Memory B cell (primary cell): Measurements from ENCODE around the gene MEOX1.
"Not testable (repeated sequence)": the region's sequence is repeated elsewhere in the genome, so short reads cannot be mapped to it uniquely, and the experiment has no call there.

Source experiments
- ATAC-seq: fragments of 150-1000 bp; cut with Tn5 transposase; 2 replicates; pipeline ENCODE4 v1.10.0; 2021; ENCODE audit warnings: low read depth, mild to moderate bottlenecking, moderate library complexity
- DNase-seq, 2 donors: peaks; one replicate each; pipeline ENCODE4 v3.0.0; 2022; ENCODE audit warnings: low spot score in 2 of 2
- H3K27ac Mint-ChIP-seq: one replicate; pipeline ENCODE4 v1.8.0; 2022; ENCODE audit warnings: mild to moderate bottlenecking, moderate library complexity, mixed read lengths
- H3K27me3 Mint-ChIP-seq: one replicate; pipeline ENCODE4 v1.8.0; 2022; ENCODE audit warnings: mixed read lengths
- H3K36me3 Mint-ChIP-seq: one replicate; pipeline ENCODE4 v1.8.0; 2022; ENCODE audit warnings: mild to moderate bottlenecking, mixed read lengths
- H3K4me1 Mint-ChIP-seq: one replicate; pipeline ENCODE4 v1.8.0; 2022; ENCODE audit warnings: mixed read lengths
- H3K4me3 Mint-ChIP-seq: one replicate; pipeline ENCODE4 v1.8.0; 2022; ENCODE audit warnings: mild to moderate bottlenecking, moderate library complexity, mixed read lengths
- H3K9me3 Mint-ChIP-seq: one replicate; pipeline ENCODE4 v1.8.0; 2022; ENCODE audit warnings: mixed read lengths

The MEOX1 gene

DNA sequence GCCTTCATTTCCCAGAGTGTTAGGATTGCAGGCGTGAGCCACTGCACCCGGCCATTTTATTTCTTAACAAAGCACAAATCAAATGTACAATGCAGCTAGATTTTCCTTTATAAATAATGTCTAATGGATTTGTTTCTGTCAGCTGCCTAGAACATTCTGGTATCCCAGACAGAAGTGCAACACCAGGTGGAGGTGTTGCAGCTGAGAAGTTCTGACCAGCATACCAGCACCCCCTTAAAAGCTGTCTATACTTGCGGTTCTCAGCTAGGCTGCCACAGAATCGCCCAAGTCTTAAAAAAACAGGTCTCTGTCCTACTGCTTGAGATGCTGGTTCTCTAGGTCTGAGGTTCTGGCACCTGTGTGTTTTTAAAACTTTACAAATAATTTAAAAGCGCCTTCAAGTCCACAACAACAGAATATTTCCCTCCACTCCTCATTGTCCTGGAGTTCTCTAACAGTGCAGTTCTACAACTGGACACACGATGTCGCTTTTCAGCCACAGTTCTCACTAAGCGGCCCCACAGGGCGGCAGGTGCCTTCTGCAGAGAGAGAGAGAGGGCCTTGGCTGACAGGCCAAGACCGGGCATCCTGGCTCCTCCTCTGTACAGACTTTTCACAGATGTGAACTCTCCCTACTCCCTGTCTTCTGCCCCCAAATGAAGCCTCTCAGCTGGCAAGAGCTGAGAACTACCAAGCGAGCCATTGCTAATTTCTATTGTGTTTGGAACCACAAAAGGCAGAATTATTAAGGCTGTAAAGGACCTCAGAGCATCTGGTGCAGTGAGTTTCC, 32.6 kb upstream of the MEOX1 start:
- H3K27ac Mint-ChIP-seq: no peak overlapping the region
- peaks cover 13% of the 10 kb centered on the region for H3K27me3 Mint-ChIP-seq
- H3K4me1 Mint-ChIP-seq: no peaks in the 10 kb centered on the region
- ATAC-seq: peak; percentile 96
- no peaks in the 10 kb centered on the region for H3K9me3 Mint-ChIP-seq
- peak; percentile 68 to 70 for DNase-seq
- H3K36me3 Mint-ChIP-seq: no peaks in the 10 kb centered on the region
- no peak overlapping the region for H3K4me3 Mint-ChIP-seq

DNA sequence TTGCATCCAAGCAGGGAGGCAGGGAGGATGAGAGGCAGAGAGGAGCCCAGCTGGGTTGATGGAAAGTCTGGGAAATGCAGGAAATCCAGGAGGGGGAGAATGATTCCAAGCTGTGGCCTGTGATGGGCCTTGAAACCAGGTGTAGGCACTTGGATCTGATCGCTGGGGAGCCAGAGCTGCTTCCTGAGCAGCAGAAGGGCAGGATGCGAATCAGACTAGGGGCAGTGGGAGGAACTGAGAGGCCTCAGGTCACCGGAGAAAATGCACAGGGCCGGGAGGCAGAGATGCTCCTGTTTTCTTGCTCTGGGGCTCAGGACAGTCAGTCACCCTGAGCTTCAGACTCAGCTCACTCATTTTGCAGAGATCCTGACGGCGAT, 29.6 kb upstream of the MEOX1 start:
- no peak overlapping the region for H3K27ac Mint-ChIP-seq
- H3K27me3 Mint-ChIP-seq: peaks cover 7% of the 10 kb centered on the region
- no peak for DNase-seq
- no peaks in the 10 kb centered on the region for H3K4me1 Mint-ChIP-seq
- no peak overlapping the region for H3K4me3 Mint-ChIP-seq
- no peak for ATAC-seq
- no peaks in the 10 kb centered on the region for H3K36me3 Mint-ChIP-seq
- H3K9me3 Mint-ChIP-seq: no peaks in the 10 kb centered on the region

- Mint-ChIP-seq H3K27me3 (peaks cover 7% of the 10 kb centered on the region), H3K4me1 (no peaks in the 10 kb centered on the region), H3K4me3 (no peak overlapping the region), H3K9me3 (no peaks in the 10 kb centered on the region), H3K36me3 (no peaks in the 10 kb centered on the region), H3K27ac (no peak overlapping the region)
- ATAC-seq (no peak), DNase-seq (no peak)
These were observed 29.0 kb upstream of the MEOX1 start for GRCh38 chr17:43690624-43691316.

DNA sequence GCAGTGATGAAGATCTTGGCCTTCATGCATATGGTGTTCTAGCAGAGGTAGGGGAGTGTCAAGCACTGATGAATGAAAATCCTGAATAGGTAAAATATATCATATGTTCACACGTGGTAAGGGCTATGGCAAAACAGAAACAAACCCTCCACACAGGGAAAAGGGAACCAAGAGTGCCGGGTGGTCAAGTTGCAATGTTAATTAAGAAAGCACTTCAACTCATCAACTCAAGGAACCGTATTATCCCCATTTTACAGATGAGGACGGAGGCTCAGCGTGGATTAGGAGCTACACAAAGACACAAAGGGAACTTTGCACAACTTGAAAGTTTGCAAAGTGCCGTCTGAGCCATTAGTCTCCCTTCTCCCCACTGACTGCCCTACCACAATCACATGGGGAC, 28.1 kb upstream of the MEOX1 start:
- Mint-ChIP-seq H3K9me3 (no peaks in the 10 kb centered on the region), H3K27ac (no peak overlapping the region), H3K4me3 (no peak overlapping the region), H3K4me1 (no peaks in the 10 kb centered on the region), H3K27me3 (peaks cover 7% of the 10 kb centered on the region), H3K36me3 (no peaks in the 10 kb centered on the region)
- DNase-seq: no peak
- no peak for ATAC-seq

GRCh38 chr17:43689131-43689530, 27.4 kb upstream of the MEOX1 start:
- H3K4me3 Mint-ChIP-seq: no peak overlapping the region
- ATAC-seq (no peak), DNase-seq (no peak)
- H3K9me3 Mint-ChIP-seq: no peaks in the 10 kb centered on the region
- no peaks in the 10 kb centered on the region for H3K36me3 Mint-ChIP-seq
- no peak overlapping the region for H3K27ac Mint-ChIP-seq
- peaks cover 7% of the 10 kb centered on the region for H3K27me3 Mint-ChIP-seq
- no peaks in the 10 kb centered on the region for H3K4me1 Mint-ChIP-seq

DNA sequence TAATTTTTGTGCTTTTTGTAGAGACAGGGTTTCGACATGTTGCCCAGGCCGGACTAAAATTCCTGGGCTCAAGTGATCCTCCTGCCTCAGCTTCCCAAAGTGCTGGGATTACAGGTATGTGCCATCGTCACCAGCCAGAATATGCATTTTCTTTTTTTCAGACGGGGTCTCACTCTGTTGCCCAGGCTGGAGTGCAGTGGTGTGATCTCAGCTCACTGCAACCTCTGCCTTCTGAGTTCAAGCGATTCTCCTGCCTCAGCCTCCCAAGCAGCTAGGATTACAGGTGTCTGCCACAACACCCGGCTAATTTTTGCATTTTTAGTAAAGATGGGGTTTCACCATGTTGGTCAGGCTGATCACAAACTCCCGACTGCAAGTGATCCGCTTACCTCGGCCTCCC, 25.2 kb upstream of the MEOX1 start:
- H3K4me1 Mint-ChIP-seq, H3K27me3 Mint-ChIP-seq, H3K9me3 Mint-ChIP-seq: not testable (repeated sequence)

GRCh38 chr17:43683928-43684653, 22.4 kb upstream of the MEOX1 start:
- peaks cover 6% of the 10 kb centered on the region for H3K27me3 Mint-ChIP-seq
- H3K4me3 Mint-ChIP-seq: no peak overlapping the region
- no peaks in the 10 kb centered on the region for H3K9me3 Mint-ChIP-seq
- no peak for ATAC-seq
- no peak overlapping the region for H3K27ac Mint-ChIP-seq
- H3K4me1 Mint-ChIP-seq: no peaks in the 10 kb centered on the region
- no peaks in the 10 kb centered on the region for H3K36me3 Mint-ChIP-seq
- no peak for DNase-seq

More for the DNA sequence above, 25.2 kb upstream of the MEOX1 start:
- not testable (repeated sequence) for H3K4me3 Mint-ChIP-seq, H3K27ac Mint-ChIP-seq, H3K36me3 Mint-ChIP-seq, ATAC-seq, DNase-seq

- H3K9me3 Mint-ChIP-seq: no peaks in the 10 kb centered on the region
- H3K27ac Mint-ChIP-seq: no peak overlapping the region
- H3K4me1 Mint-ChIP-seq: peaks cover 5% of the 10 kb centered on the region
- H3K4me3 Mint-ChIP-seq: no peak overlapping the region
- H3K27me3 Mint-ChIP-seq: peaks cover 7% of the 10 kb centered on the region
- ATAC-seq (no peak), DNase-seq (no peak)
- no peaks in the 10 kb centered on the region for H3K36me3 Mint-ChIP-seq
These were observed 18.7 kb upstream of the MEOX1 start for GRCh38 chr17:43680461-43680860.

DNA sequence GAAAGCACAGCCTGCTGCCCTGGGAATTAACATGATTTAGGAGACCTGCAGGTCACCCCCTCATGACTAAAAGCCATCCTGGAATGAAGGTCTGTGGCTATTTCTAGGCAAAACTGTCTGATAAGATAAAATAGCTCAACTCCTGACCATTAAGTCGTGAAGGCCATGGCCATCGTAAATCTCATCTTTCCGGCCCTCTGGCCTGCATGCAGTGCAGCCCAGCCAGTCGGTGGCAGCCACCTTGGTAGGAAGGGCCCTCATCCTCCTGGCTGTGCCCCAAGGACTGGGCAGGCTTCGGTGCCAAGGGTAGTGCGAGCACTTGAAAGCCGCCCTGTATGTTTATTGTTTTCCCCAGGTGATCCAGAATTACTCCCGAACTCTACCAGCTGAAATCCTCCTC, 18.2 kb upstream of the MEOX1 start:
- Mint-ChIP-seq H3K27ac (no peak overlapping the region), H3K9me3 (no peaks in the 10 kb centered on the region), H3K4me3 (no peak overlapping the region), H3K36me3 (no peaks in the 10 kb centered on the region), H3K27me3 (peaks cover 10% of the 10 kb centered on the region), H3K4me1 (peaks cover 5% of the 10 kb centered on the region)
- ATAC-seq (no peak), DNase-seq (no peak)

DNA sequence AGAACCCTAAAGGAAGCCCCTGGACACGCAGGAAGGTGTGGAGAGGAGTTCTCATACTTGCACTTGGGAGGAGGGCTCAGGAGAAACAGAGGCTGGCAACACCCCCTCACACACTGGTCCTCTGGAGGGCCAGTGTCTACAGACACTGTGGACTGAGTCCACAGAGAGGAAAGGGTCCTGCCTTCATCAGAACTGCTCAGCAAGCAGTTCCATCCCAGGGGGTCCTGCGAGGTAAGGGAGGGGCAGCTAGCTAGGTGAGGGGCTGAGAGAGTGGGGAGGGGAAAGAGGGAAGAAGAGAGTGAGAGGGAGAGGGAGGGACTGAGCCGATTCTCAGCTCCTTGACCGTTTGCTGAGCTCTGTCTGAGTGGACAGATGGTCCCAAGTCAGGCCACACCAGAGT, 17.7 kb upstream of the MEOX1 start:
- Mint-ChIP-seq H3K27ac (no peak overlapping the region), H3K27me3 (peaks cover 10% of the 10 kb centered on the region), H3K4me1 (peaks cover 5% of the 10 kb centered on the region), H3K9me3 (no peaks in the 10 kb centered on the region), H3K36me3 (no peaks in the 10 kb centered on the region), H3K4me3 (no peak overlapping the region)
- ATAC-seq: no peak
- DNase-seq: no peak

GRCh38 chr17:43676471-43676870, 14.7 kb upstream of the MEOX1 start:
- no peak overlapping the region for H3K27ac Mint-ChIP-seq
- no peak overlapping the region for H3K4me3 Mint-ChIP-seq
- H3K4me1 Mint-ChIP-seq: peaks cover 5% of the 10 kb centered on the region
- H3K36me3 Mint-ChIP-seq: no peaks in the 10 kb centered on the region
- DNase-seq: no peak
- no peaks in the 10 kb centered on the region for H3K9me3 Mint-ChIP-seq
- peaks cover 10% of the 10 kb centered on the region for H3K27me3 Mint-ChIP-seq
- no peak for ATAC-seq

DNA sequence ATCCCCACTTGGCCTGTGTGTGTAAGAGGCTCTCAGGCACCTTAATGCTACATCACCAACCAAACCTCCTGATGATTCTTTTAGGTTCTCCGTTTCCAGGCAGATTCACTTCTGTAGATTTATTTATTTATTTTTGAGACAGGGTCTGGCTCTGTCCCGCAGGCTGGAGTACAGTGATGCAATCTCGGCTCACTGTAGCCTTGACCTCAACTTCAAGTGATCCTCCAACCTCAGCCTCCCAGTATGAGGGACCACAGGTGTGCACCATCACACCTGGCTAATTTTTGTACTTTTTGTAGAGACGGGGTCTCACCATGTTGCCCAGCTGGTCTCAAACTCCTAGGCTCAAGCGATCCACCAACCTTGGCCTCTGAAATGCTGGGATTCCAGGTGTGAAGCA, 12.7 kb upstream of the MEOX1 start:
- ATAC-seq (no peak), DNase-seq (no peak)
- peaks cover 5% of the 10 kb centered on the region for H3K4me1 Mint-ChIP-seq
- no peak overlapping the region for H3K4me3 Mint-ChIP-seq
- H3K27ac Mint-ChIP-seq: no peak overlapping the region
- no peaks in the 10 kb centered on the region for H3K9me3 Mint-ChIP-seq
- H3K36me3 Mint-ChIP-seq: no peaks in the 10 kb centered on the region
- H3K27me3 Mint-ChIP-seq: peaks cover 6% of the 10 kb centered on the region

- Mint-ChIP-seq H3K9me3 (no peaks in the 10 kb centered on the region), H3K36me3 (no peaks in the 10 kb centered on the region), H3K27ac (no peak overlapping the region), H3K4me3 (no peak overlapping the region), H3K27me3 (peaks cover 6% of the 10 kb centered on the region), H3K4me1 (peaks cover 5% of the 10 kb centered on the region)
- ATAC-seq (peak; percentile 62), DNase-seq (peak; percentile 73 to 78)
These were observed 12.0 kb upstream of the MEOX1 start for GRCh38 chr17:43673516-43674323.
